ENCODE data around the gene CLEC9A. TPM values are rescaled to one million over a fixed set of nuclear protein-coding genes. Genes with fewer than 3 reads are reported as not detected.

The CLEC9A gene
- total RNA-seq, 1 experiment from 2014 or later = not detected

- no peaks in the 10 kb centered on the region for H3K4me1 ChIP-seq (ENCODE audit: control insufficient read depth in 1 of 2, insufficient read depth in 2 of 2, low read length in 2 of 2)
- BruUV-seq (replicated peaks) = no TSS peak
- H3K79me2 ChIP-seq (ENCODE audit: insufficient read depth, low read length) = no peaks in the 10 kb centered on the region
- no peak overlapping the region for H3K27ac ChIP-seq (ENCODE audit: low read depth, low read length)
- ChIA-PET POLR2A (no interaction called here), RAD21 (ENCODE audit: low non-redundant PET in 1 of 2, low total read pairs in 2 of 2, uncharacterized antibody in 2 of 2, unreplicated experiment in 2 of 2) (no interaction called here), CTCF (no interaction called here)
- no peak overlapping the region for H3K4me2 ChIP-seq (ENCODE audit: low read length)
- peaks cover 50% of the 10 kb centered on the region for H3K27me3 ChIP-seq (ENCODE audit: insufficient read depth, low read length)
- H2AFZ ChIP-seq (ENCODE audit: low read depth, low read length, poor library complexity, severe bottlenecking) = no peak overlapping the region
- H3K9me3 ChIP-seq (ENCODE audit: control insufficient read depth in 1 of 2, insufficient read depth in 1 of 2, low read depth in 1 of 2, low read length in 2 of 2) = no peaks in the 10 kb centered on the region
- TF ChIP-seq SP1 (IDR thresholded peaks at IDR 0.05; ENCODE audit: low read depth) (no peak), POLR2A (IDR thresholded peaks at IDR 0.05; ENCODE audit: borderline replicate concordance, extremely low read depth, insufficient read depth, insufficient read length) (no peak), EZH2phosphoT487 (IDR thresholded peaks at IDR 0.05; ENCODE audit: borderline replicate concordance) (no peak), ZBTB33 (IDR thresholded peaks at IDR 0.05; ENCODE audit: extremely low read depth, insufficient replicate concordance, low read length) (no peak), EGR1 (IDR thresholded peaks at IDR 0.05; ENCODE audit: low read depth) (no peak), EZH2 (IDR thresholded peaks at IDR 0.05) (no peak), SRF (IDR thresholded peaks at IDR 0.05; ENCODE audit: low read depth) (no peak), RAD21 (IDR thresholded peaks at IDR 0.05; ENCODE audit: low read depth) (no peak), REST (IDR thresholded peaks at IDR 0.05; ENCODE audit: low read depth) (no peak), TCF7L2 (IDR thresholded peaks at IDR 0.05; ENCODE audit: borderline replicate concordance, extremely low read depth, insufficient read depth, insufficient read length) (no peak)
- TF ChIP-seq, protein P1, sequence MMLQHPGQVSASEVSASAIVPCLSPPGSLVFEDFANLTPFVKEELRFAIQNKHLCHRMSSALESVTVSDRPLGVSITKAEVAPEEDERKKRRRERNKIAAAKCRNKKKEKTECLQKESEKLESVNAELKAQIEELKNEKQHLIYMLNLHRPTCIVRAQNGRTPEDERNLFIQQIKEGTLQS (IDR thresholded peaks at IDR 0.05) = no peak
- H4K20me1 ChIP-seq (ENCODE audit: insufficient read depth) = no peaks in the 10 kb centered on the region
- H3K36me3 ChIP-seq (ENCODE audit: control insufficient read depth in 1 of 2, insufficient read depth in 2 of 2, low read length in 2 of 2) = no peaks in the 10 kb centered on the region
- H3K9me2 ChIP-seq (ENCODE audit: insufficient read depth) = no peaks in the 10 kb centered on the region
- H3K9ac ChIP-seq (ENCODE audit: low read length) = no peak overlapping the region
- DNase-seq (ENCODE audit: low read depth, low spot score) = no peak
- no peak for ATAC-seq
- no peak overlapping the region for H3K4me3 ChIP-seq (replicated peaks in 1 of 2; ENCODE audit: low read depth in 1 of 2, low read length in 2 of 2)
- intact Hi-C loops (cut with micrococcal nuclease) = no loop called here
These were observed 11.7 kb downstream of the CLEC9A start for GRCh38 chr12:10042167-10042566.
